Measurements from ENCODE around the gene FAM193A.

Gene FAM193A

DNA sequence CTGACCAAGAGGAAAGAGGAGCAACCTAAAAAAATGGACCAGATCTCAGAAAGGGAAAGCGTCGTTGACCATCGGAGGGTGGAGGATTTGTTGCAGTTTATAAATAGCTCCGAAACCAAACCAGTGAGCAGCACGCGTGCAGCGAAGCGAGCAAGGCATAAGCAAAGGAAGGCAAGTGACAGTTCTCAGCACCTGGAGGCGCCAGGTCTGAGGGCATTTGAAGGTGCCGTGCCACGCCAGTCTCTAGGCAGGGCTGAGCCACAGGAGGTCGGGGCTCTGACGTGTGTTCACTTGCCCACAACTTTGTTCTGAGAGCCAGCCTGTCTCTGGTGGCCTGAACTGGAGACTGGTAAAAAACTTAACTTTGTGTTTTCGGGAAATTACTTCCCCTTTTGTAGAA lies 160.0 kb downstream of the FAM193A start:
- Histone ChIP-seq H3K27me3 (no peaks in the 10 kb centered on the region), H3K27ac (peak overlapping the region; percentile 14), H3K36me3 (peaks cover 97% of the 10 kb centered on the region), H3K4me1 (ENCODE audit: control insufficient read depth in 1 of 2, insufficient read depth in 1 of 2, low read depth in 1 of 2, low read length in 1 of 2) (no peaks in the 10 kb centered on the region), H3K9me3 (no peaks in the 10 kb centered on the region), H3K4me3 (ENCODE audit: low read depth in 1 of 2, low read length in 1 of 2) (no peak overlapping the region)
- no peak for TF ChIP-seq CTCF (IDR thresholded peaks at IDR 0.05)

GRCh38 chr4:2697995-2698414 lies 161.6 kb downstream of the FAM193A start:
- no peaks in the 10 kb centered on the region for H3K9me3 ChIP-seq
- no peaks in the 10 kb centered on the region for H3K4me1 ChIP-seq (ENCODE audit: control insufficient read depth in 1 of 2, insufficient read depth in 1 of 2, low read depth in 1 of 2, low read length in 1 of 2)
- peaks cover 99% of the 10 kb centered on the region for H3K36me3 ChIP-seq
- H3K4me3 ChIP-seq (ENCODE audit: low read depth in 1 of 2, low read length in 1 of 2), result no peak overlapping the region
- no peak for TF ChIP-seq CTCF (IDR thresholded peaks at IDR 0.05)
- no peak overlapping the region for H3K27ac ChIP-seq
- H3K27me3 ChIP-seq, result no peaks in the 10 kb centered on the region

GRCh38 chr4:2698504-2698903 lies 162.1 kb downstream of the FAM193A start:
- no peak for TF ChIP-seq CTCF (IDR thresholded peaks at IDR 0.05)
- Histone ChIP-seq H3K4me1 (ENCODE audit: control insufficient read depth in 1 of 2, insufficient read depth in 1 of 2, low read depth in 1 of 2, low read length in 1 of 2) (no peaks in the 10 kb centered on the region), H3K27me3 (no peaks in the 10 kb centered on the region), H3K27ac (no peak overlapping the region), H3K36me3 (peaks cover 99% of the 10 kb centered on the region), H3K9me3 (no peaks in the 10 kb centered on the region), H3K4me3 (ENCODE audit: low read depth in 1 of 2, low read length in 1 of 2) (no peak overlapping the region)

DNA sequence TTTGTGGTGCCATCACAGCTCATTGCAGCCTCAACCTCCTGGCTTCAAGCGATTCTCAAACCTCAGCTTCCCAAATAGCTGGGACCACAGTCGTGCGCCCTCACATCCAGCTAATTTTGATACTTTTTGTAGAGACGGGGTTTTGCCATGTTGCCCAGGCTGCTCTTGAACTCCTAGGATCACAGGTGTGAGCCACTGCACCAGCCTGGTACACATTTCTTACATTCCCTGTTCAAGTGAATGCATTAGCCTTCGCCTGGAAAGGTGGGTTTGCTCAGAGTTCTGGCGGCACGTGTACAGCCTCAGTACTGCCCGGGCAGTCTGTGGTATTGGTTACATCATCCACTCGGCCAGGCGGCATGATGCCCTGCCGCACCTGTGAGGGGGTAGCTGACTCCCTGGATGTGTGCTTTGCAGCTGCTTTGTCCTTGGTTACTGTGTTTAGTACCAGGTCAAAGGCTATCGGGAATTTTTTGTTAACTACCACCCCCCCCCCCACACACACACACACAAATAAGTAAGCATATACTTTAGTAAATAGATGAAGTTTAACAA lies 162.6 kb downstream of the FAM193A start:
- H3K27me3 ChIP-seq, result no peaks in the 10 kb centered on the region

DNA sequence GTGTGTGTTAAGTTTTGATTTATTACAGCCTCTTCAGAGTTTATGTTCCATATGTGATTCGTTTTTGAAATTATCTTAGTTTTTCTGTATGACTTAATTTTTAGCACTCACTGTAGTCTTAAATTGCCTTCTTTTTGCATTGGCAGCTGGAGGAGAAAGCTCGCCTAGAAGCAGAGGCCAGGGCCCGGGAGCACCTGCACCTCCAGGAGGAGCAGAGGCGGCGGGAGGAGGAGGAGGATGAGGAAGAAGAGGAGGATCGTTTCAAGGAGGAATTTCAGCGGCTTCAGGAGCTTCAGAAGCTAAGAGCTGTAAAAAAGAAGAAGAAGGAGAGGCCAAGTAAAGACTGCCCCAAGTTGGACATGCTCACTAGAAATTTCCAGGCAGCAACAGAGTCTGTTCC lies 163.1 kb downstream of the FAM193A start:
- no peak overlapping the region for H3K4me3 ChIP-seq (ENCODE audit: low read depth in 1 of 2, low read length in 1 of 2)
- H3K27ac ChIP-seq, result no peak overlapping the region
- H3K4me1 ChIP-seq (ENCODE audit: control insufficient read depth in 1 of 2, insufficient read depth in 1 of 2, low read depth in 1 of 2, low read length in 1 of 2), result no peaks in the 10 kb centered on the region
- H3K27me3 ChIP-seq, result no peaks in the 10 kb centered on the region
- no peaks in the 10 kb centered on the region for H3K9me3 ChIP-seq
- peaks cover 99% of the 10 kb centered on the region for H3K36me3 ChIP-seq
- no peak for TF ChIP-seq CTCF (IDR thresholded peaks at IDR 0.05)

More for the DNA sequence above, 162.6 kb downstream of the FAM193A start:
- Histone ChIP-seq H3K4me1 (ENCODE audit: control insufficient read depth in 1 of 2, insufficient read depth in 1 of 2, low read depth in 1 of 2, low read length in 1 of 2) (no peaks in the 10 kb centered on the region), H3K36me3 (peaks cover 99% of the 10 kb centered on the region), H3K27ac (no peak overlapping the region), H3K4me3 (ENCODE audit: low read depth in 1 of 2, low read length in 1 of 2) (no peak overlapping the region), H3K9me3 (no peaks in the 10 kb centered on the region)
- TF ChIP-seq CTCF (IDR thresholded peaks at IDR 0.05), result no peak

- H3K27me3 ChIP-seq, result no peaks in the 10 kb centered on the region
- no peak overlapping the region for H3K27ac ChIP-seq
- H3K4me3 ChIP-seq (ENCODE audit: low read depth in 1 of 2, low read length in 1 of 2), result no peak overlapping the region
- H3K9me3 ChIP-seq, result no peaks in the 10 kb centered on the region
- H3K4me1 ChIP-seq (ENCODE audit: control insufficient read depth in 1 of 2, insufficient read depth in 1 of 2, low read depth in 1 of 2, low read length in 1 of 2), result no peaks in the 10 kb centered on the region
- H3K36me3 ChIP-seq, result peaks cover 99% of the 10 kb centered on the region
- TF ChIP-seq CTCF (IDR thresholded peaks at IDR 0.05), result no peak
Measured at GRCh38 chr4:2700031-2700430, 163.6 kb downstream of the FAM193A start.

Data from neutrophil (primary cell).